OCI-LY3 (cell line): ENCODE results near the gene OSBPL2.

Source experiments
- CTCF ChIP-seq: fragments of 200-600, 300-600 bp; sonication (generic); IDR thresholded peaks from 2 replicates; pipeline ENCODE4 v1.5.1; 2014; ENCODE audit warnings: antibody characterized with exemption, low read length, low read depth
- EZH2phosphoT487 ChIP-seq: fragments of 200-600 bp; shearing (Covaris generic); IDR thresholded peaks from 2 replicates; pipeline ENCODE4 v1.6.1; 2018; ENCODE audit warnings: antibody characterized with exemption, mixed run types, low read depth

- TF ChIP-seq CTCF (no peak), EZH2phosphoT487 (no peak)
Observed at GRCh38 chr20:62322492-62323041, 84.2 kb downstream of the OSBPL2 start.
